Keratinocyte (primary cell): Measurements from ENCODE around the gene ASCC3.

Source experiments
- CTCF ChIP-seq, 3 experiments: IDR thresholded peaks in 1 of 3; conservative IDR thresholded peaks in 1 of 3; optimal IDR thresholded peaks in 1 of 3; 2 replicates in 2 of 3; 3 replicates in 1 of 3; pipeline versions ENCODE3 to v1.5.1; 2011; ENCODE audit warnings: low read length in 3 of 3, mild to moderate bottlenecking in 3 of 3, moderate library complexity in 2 of 3, control low read depth in 1 of 3, inconsistent platforms in 1 of 3; ENCODE audit not compliant: insufficient read depth in 2 of 3; ENCODE audit errors: extremely low read depth in 1 of 3
- EZH2 ChIP-seq: IDR thresholded peaks from one replicate; pipeline ENCODE4 v1.6.1; 2012; ENCODE audit warnings: inconsistent platforms, mild to moderate bottlenecking, low read length, moderate library complexity

GRCh38 chr6:100850174-100850573, 31.0 kb downstream of the ASCC3 start:
- TF ChIP-seq CTCF (optimal IDR thresholded peaks at IDR 0.05 in 1 of 3, IDR thresholded peaks at IDR 0.05 in 1 of 3, conservative IDR thresholded peaks at IDR 0.05 in 1 of 3; ENCODE audit: extremely low read depth in 1 of 3, insufficient read depth in 2 of 3, low read length in 3 of 3) (no peak), EZH2 (no peak)
